HG03095 (cell line): Measurements from ENCODE around the gene AVPR1B.

Experiments
- ATAC-seq: cut with Tn5 transposase; IDR thresholded peaks from one replicate; pipeline ENCODE4 v1.9.1; 2021; ENCODE audit warnings: moderate library complexity; ENCODE audit not compliant: unreplicated experiment

The AVPR1B gene, protein sequence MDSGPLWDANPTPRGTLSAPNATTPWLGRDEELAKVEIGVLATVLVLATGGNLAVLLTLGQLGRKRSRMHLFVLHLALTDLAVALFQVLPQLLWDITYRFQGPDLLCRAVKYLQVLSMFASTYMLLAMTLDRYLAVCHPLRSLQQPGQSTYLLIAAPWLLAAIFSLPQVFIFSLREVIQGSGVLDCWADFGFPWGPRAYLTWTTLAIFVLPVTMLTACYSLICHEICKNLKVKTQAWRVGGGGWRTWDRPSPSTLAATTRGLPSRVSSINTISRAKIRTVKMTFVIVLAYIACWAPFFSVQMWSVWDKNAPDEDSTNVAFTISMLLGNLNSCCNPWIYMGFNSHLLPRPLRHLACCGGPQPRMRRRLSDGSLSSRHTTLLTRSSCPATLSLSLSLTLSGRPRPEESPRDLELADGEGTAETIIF

DNA sequence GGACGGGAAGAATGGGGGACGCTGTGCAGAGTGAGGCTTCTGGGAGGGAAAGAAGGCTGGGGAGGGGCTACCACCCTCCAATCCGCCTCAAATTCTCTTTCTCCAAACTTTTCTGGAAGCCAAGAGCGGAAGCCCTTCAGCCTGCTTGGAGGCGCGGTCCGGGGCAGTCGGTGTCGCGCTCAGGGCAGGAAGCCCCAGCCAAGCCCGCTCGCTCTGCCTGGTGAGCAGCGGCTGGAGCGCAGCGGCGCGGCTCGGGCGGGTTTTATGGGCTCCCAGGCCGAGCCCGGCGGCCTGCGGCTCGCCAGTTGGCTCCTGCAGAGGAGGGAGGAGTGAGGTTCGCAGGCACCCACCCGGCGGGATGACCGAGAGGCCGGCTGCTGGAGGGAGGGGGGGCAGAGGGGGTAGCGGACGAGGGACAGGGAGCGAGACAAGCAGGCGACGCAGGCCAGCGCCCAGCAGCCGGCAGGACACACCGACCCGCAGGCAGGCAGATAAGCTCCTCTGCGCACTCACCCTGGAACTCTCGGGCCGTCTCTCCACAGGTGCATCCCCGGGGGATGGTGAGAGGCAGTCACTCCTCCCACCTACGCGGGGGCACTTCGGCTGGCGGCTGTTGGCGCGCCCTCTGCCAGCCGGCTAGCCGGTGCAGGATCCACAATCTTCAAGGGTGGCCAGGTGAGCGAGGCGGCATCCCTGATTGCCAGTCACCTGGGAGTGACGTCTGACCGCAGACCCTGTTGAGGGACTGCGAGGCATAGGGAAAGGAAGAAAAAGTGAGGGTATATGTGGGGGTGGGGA, at the start of gene AVPR1B:
TSS of gene AVPR1B (minus strand) at position 238 of the 798 bp plus-strand sequence. CDS start 498 bp downstream, outside the sequence.
- ATAC-seq = no peak

DNA sequence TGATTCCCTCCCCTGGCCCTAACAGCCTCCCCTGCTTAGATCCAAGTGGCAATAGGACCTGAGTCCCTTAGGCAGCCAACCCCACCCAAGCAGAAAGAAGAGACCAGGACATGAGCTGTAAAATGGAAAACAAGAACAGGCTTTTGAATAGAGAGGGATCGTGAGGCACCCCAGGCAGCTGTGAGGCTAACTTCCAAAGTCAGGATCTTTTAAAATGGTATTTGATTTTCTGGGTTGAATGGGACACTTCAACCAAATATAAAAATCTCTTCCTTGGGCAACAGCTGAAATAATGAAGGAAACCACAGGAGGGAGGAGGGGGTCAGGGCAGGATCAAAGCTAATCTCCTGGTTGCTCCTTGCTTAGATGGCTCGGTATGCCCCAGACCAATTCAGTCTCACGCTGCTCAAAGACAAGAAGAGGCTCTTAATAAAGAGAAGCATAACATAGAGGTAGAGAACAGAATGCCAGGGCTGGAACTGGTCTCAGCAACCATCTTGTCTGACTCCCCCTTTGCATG, 28.6 kb upstream of the AVPR1B start:
- no peak for ATAC-seq

DNA sequence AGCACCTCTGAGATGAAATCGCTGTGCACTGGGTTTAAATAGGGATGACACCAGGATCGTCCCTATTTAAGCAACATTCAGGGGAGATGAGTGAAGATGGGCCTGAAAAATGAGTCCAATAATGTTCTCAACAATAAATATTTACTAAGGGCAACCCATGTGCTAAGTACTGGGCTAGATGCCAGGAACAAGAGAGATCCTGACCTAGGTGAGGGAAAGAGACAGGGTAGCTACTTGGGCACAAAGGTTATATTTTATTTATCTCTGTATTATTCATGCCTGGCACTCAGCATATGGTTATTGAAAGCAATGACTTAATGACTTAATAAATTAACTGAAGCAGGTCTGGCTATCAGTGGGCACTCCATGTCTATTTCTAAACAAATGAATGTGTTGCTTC, 27.4 kb upstream of the AVPR1B start:
- ATAC-seq = no peak

DNA sequence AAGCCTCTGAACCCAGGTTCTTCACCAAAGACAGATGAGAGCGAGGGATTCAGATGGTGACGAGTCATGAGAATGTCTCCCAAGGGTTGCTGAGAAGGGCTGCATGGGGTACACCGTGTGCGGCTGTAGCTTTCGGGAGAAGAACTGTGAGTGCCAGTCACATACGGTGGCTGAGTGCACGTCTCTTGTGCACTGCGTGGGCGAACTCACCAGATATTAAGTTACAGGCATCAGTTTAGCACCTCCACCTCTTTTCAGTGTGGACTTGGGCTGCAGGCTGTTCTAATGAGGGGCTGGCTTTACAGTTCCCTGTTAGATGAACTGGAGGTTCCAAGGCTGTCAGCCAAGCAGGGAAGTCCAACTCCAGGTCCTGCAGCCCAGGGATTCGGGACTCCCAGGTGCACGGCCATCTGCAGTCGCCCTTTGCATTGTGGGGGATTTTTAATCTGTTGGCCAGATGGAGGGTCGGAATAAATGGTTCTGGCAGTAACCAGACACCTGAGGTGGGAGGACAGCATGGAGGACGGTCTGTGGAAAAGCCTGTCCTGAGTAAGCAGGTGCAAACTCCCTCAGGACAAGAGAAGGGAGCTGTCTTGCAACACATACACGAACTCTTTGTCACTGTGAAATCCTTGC, 26.5 kb upstream of the AVPR1B start:
- no peak for ATAC-seq

DNA sequence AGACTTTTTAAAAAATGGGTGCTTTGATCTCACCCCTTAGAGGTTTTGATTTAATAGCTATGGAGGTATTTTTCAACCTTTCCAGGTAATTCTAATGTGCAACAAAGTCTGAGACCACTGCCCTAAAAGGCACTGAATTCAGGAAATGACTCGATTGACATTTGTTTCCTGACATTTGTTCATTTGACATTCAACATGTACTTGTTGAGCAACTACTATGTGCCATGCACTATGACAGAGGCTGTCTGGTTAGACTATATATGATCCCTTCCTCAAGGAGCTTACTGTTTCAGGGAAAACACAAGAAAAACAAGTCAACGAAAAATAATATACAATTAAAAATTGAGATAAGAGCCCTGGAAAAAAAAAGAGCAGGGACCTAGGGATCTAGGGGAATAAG, 25.6 kb upstream of the AVPR1B start:
- no peak for ATAC-seq

DNA sequence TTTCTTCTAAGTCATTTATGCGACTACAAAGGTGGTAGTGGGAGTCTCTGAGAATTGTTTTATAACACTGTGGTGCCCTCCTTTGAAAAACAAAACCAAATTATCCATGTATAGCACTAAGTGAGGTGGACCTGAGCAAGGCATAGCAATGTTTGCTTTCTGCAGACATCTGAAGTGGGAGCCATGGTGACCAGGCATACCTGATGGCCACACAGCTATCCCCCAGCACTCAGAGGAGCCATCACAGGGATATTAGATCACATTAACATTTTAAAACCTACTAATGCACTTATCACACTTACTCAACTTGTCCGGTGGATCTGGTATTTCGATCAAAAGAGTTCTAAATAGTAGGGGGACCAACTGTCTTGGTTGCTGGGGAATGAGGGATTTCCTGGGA, 24.8 kb upstream of the AVPR1B start:
- no peak for ATAC-seq

DNA sequence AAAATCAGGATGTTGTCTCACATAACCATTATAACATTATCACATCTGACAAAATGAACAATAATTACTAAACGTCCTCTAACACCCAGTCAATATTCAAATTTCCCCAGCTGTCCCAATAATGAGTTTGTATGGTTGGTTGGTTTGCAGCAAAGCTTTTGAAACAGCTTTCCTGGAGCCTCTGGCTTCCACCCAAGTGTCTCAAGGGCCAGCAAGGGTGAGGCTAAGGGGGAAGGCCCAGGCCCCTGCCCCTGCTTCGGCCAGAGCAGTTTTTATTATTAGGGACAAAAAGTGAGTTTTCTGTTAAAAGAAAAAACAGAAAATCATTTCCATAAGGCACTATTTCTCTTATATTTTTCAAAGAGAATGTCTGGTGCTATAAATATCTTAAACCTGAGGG, 19.1 kb upstream of the AVPR1B start:
- no peak for ATAC-seq

DNA sequence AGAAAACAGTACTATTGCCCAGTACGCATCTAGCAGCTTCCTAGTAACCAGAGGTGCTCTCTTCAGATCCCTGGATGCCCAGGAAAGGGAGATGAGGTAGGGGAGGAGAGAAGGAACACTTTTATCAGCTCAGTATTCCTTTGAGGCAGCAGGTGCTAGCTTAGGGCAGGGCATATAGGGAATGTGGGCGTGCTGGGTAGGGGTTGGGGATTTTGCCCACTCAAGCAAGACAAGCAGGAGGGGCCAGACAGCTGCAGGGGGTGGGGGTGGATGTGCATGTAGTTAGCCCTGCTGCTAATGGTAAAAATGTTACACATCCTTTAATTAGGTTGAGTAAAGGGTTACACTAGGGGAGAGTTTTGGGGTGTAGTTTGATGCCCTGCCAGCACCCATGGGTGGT, 18.1 kb upstream of the AVPR1B start:
- no peak for ATAC-seq

DNA sequence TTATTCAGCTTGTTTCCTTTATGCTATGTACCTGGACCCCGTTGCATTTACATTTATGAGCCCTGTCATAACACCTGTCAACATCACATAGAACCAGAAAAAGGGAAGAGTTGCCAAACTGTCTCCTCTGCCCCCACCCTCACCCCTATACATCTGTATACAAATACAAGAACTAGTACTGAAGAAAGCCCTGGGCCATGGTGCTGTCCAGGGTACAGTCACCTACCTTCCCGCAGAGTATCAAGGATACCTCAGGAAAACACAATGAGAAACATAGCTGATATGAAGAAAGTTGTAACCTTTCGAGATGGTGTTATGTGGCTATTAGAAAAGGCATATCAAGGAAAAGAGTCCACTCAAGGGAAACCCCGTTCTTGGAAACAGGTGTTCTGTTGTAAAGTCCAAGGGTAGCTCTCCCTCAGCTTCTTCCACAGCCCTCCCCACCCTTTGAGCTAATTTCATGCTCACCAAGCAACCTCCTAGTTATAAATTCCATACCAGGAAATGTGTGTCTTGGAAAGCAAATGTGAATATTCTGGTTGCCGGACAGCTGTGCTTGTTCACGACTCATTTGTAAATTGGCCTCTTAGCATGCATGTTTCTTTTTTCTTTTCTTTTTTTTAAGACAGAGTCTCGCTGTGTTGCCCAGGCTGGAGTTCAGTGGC, 16.7 kb upstream of the AVPR1B start:
- ATAC-seq = no peak

DNA sequence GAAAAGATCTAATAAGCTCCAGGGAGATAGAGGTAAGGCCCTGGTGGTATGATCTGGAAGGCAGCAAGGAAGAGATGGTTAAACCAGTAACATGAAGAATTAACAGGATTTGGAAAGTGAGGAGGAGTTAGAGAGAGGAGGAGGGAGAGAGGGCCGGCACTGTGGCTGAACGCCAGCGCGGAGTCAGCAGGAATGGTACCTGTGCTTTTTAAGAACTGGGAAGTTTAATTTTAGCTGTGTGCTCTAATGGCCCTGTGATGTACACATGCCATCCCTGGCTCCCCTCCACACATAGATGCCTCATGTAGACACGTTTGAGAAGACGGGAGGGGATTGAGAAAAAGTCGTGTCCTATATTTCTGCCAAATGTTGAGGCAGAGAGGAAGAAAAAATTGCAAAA, 13.8 kb upstream of the AVPR1B start:
- no peak for ATAC-seq

DNA sequence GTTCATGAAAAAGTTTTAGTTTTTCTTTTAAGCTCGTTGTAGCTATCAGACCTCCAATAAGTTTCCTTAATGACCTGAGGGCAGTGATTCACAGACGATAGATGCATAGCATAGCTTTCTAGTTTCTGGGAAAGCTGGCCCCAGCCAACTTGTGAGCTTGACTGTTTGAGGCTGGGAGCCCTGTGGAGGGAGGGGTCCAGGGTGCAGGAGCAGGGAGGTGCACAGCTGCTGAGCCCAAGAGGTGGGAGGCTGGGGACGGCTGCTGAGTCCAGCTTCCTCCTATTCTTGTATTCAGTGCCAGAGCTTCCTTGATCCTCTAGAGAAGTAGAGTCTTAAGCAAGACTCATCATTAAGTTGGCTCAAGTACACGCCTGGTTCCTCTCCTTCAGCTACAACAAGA, 11.0 kb upstream of the AVPR1B start:
- no peak for ATAC-seq

DNA sequence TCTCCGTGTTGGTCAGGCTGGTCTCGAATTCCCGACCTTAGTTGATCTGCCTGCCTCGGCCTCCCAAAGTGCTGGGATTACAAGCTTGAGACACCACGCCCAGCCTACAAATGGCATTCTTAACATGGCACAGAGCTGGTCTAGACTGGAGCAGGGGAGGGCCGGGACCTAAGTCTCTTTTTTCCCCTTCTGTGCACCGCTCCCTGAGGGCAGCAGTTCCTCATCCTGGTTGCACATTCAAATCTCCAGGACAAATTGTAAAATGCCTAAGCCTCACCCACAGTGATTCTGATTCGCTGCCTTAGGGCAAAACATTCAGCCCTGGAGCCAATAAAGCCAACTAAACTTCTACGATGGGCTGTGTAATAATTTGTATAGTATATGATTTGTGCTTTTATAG, 10.1 kb upstream of the AVPR1B start:
- ATAC-seq = no peak

DNA sequence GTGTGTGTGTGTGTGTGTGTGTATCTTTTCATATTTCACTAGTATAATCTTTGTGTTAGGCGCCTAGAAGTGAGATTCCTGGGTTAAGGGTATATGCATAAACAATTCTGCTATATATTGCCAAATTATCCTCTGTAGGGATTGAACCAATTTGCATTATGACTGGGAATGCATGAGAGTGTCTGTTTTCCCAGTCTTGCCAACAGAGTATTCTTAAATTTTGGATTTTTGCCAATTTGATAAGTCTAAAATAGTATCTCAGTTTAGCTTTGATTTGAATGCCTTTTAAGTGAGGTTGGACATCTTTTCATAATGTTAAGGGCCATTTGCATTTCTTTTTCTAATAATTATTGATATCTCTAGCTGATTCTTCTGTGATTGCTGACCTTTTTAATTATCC, 8.2 kb upstream of the AVPR1B start:
- no peak for ATAC-seq

DNA sequence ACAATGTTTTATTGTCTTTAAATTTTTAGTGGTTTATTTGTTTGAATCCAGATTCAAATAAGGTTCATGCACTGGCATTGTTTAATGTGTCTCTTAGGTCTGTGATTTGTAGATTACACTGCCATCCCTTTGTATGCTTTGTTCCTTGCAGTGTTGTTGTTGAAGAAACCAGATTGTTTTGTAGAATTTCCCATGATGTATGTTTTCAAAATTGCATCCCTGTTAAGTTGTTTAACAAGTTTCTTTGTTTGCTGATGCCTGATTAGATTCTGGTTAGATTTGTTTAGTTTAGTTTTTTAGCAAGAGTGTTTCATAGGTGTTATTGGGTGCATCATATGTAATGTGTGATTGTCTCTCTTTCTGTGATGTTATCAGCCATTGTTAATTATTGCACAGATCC, 5.5 kb upstream of the AVPR1B start:
- ATAC-seq = no peak

DNA sequence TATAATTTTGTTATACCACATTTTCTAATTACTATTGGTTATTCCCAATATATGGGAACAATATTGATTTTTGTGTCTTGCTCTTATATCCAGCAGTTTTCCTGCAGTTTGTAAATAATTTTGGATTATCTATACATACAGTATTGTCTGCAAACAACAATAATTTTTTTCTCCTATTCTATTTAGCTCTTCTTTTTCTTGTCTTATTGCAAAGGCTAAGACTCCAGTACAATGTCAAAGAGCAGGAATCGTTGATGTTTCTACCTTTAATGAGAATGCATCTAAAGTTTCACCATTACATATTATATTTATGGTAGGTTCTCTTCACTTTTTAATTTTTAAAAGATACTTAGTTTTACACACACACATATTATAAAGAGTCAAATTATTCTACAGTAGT, 4.1 kb upstream of the AVPR1B start:
- ATAC-seq = no peak

DNA sequence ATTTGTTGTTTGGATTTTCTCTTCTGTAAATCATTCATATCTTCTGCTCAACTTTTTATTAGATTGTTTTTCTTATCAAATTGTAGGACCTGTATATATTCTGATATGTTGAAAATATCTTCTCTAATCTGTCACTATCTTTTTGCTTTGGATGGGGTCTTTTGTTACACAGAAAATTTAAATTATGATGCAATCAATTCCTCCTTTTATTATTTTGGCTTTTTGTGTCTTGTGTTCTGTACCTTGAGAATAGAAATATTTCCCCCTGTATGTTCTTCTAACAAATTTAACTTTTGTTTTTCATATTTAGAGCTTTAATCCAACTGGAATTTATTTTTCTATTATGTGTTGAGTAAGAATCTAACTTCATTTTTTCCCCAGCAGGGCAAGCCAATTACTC, 3.2 kb upstream of the AVPR1B start:
- ATAC-seq = no peak

DNA sequence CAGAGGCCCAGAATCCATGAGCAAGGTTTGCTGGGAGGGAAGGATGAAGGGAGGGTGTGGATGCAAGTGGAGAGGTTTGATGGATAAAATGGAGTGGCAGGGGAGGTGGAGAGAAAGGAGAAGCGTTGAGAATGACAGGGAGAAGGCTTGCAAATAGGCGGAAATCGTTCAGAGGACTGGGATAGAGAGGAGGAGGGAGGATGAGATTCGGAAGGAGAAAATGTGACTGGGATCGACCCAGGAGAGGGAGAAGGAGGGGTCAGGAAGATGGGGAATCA, 376 bp downstream of the AVPR1B start:
- no peak for ATAC-seq

DNA sequence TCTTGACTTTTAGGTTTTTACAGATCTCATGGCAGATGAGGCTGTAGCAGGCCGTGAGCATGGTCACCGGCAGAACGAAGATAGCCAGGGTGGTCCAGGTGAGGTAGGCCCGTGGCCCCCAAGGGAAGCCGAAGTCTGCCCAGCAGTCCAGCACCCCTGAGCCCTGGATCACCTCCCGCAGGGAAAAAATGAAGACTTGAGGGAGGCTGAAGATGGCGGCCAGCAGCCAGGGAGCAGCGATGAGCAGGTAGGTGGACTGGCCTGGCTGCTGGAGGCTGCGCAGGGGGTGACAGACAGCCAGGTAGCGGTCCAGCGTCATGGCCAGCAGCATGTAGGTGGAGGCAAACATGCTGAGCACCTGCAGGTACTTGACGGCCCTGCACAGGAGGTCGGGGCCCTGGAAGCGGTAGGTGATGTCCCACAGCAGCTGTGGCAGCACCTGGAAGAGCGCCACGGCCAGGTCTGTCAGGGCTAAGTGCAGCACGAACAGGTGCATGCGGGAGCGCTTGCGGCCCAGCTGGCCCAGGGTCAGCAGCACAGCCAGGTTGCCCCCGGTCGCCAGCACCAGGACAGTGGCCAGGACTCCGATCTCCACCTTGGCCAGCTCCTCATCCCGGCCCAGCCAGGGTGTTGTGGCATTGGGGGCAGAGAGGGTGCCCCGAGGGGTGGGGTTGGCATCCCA, 856 bp downstream of the AVPR1B start:
- ATAC-seq = no peak

DNA sequence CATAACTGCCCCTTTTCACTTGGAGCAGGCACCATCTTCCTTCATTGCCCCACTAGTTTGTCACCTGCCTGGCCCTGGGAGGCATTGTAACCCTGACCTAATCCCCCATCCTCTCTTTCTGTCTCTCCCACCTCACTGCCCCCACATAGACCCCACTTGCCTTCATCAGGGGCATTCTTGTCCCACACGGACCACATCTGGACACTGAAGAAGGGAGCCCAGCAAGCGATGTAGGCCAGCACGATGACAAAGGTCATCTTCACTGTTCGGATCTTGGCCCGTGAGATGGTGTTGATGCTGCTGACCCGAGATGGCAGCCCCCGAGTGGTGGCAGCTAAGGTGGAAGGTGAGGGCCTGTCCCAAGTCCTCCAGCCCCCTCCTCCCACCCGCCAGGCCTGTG, 1.4 kb downstream of the AVPR1B start:
- no peak for ATAC-seq

DNA sequence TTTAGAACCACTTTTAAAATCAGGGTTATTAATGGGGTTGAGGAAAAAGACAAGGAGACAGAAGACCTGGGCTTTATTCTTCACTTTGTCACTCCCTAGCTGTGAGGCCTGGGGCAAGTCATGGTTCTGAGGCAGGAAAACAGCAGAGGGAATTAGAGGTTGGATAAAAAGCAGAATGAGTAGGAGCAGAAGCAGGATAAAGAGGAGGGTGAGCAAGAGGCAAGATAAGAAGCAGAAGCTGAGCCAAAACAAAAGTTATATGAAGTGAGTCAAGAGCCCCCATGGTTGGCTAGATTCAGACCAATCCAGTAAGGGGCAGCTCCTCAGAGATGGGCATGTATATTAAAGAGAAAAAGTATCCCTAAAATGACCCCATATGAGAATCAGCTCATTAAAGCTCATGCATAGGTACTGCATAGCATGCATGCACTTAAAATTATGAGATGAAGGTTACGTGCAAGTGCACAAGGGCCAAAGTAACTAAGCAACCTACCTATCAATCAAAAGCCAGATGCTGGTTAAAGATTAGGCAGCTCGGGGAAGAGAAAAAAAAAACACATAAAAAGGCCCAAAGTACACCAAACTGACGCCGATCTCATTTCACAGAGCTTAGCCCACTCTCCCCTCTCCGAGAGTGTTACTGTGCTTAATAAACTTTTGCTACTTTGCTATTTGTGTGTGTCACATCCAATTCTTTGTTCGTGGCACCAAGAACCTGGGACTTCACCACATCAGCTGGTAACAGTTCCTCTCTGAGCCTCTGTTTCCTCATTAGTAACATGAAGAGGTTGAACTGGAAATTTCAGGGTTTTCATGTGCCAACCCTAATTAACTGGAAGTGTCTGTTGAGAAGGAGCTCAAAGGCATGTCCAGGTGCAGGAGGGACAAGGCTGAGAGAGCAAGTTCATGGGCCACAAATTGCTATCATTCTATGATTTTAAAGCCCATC, 2.2 kb downstream of the AVPR1B start:
- no peak for ATAC-seq
